Left lung (tissue), 10 donors: ENCODE data around the gene CTBP1. TPM values are rescaled to one million over a fixed set of nuclear protein-coding genes. Genes with fewer than 3 reads are reported as not detected.

Experiments used
- ATAC-seq: fragments of 200-7000 bp; cut with Tn5 transposase; one replicate; pipeline ENCODE4 v1.9.1; 2020; ENCODE audit warnings: moderate library complexity
- DNase-seq, 4 donors: peaks; one replicate each; pipeline ENCODE4 v3.0.0-alpha.2; 2013 to 2020
- H3K27ac ChIP-seq, 2 donors: fragments of 200-600 bp; sonication (generic) in 1 of 2; one replicate each; pipeline versions ENCODE4 v1.5.0 to v1.8.0; 2020 to 2021
- H3K27me3 ChIP-seq, 2 donors: fragments of 200-600 bp; sonication (generic) in 1 of 2; one replicate each; pipeline versions ENCODE4 v1.5.0 to v1.8.0; 2020 to 2021
- H3K36me3 ChIP-seq, 2 donors: fragments of 200-600 bp; sonication (generic) in 1 of 2; one replicate each; pipeline versions ENCODE4 v1.5.0 to v1.8.0; 2020 to 2021
- H3K4me1 ChIP-seq, 2 donors: fragments of 200-600 bp; one replicate each; pipeline ENCODE4 v1.8.0; 2021
- H3K4me3 ChIP-seq, 2 donors: fragments of 200-600 bp; sonication (generic) in 1 of 2; one replicate each; pipeline versions ENCODE4 v1.5.0 to v1.8.0; 2020 to 2021; ENCODE audit warnings: mild to moderate bottlenecking in 1 of 2
- H3K9me3 ChIP-seq, 2 donors: fragments of 200-600 bp; sonication (generic) in 1 of 2; one replicate each; pipeline versions ENCODE4 v1.5.0 to v1.8.0; 2020 to 2021
- CTCF ChIP-seq, 2 donors: fragments of 200-600 bp; sonication (generic) in 1 of 2; IDR thresholded peaks; one replicate each; pipeline versions ENCODE4 v1.5.0 to v1.8.0; 2021; ENCODE audit warnings: antibody characterized with exemption in 2 of 2
- intact Hi-C, 2 donors: fragments of 100-400 bp; cut with DNase I; formaldehyde crosslinking; loops; one replicate each; pipeline versions ENCODE4 v1.11.2 to v1.14.2; 2022
- polyA plus RNA-seq, 6 donors: library from polyadenylated mRNA; unstranded; fragments of 120-200 nt; gene quantifications; one replicate each; pipeline ENCODE4 v1.2.1, GENCODE V29; 2013; ENCODE audit not compliant: insufficient read length in 6 of 6
- total RNA-seq, 2 donors: library from RNA; stranded (reverse); fragmentation: NEBNext Ultra II Directional; extraction: Animal tissue kit (Norgen Biotek cat#: 25700); gene quantifications; one replicate each; pipeline ENCODE4 v1.2.1, GENCODE V29; 2021
- donor health status: DM: no; HTN: yes; CAD: no.
- donor health status: DM: no; HTN: no; CAD: no.

The CTBP1 gene
- total and polyA plus RNA-seq, 8 donors: 93.9 to 167 (median 122) TPM

- DNase-seq (peak in 2 of 4 donors; percentile 27 to 55), ATAC-seq (no peak)
- Histone ChIP-seq H3K27ac (no peak overlapping the region), H3K27me3 (no peaks in the 10 kb centered on the region), H3K36me3 (peaks cover 0 to 38% of the 10 kb centered on the region in 2 donors), H3K4me3 (no peak overlapping the region), H3K4me1 (peaks cover 22 to 58% of the 10 kb centered on the region in 2 donors), H3K9me3 (no peaks in the 10 kb centered on the region)
- no peak for TF ChIP-seq CTCF (IDR thresholded peaks at IDR 0.05)
- intact Hi-C loops: loop anchor here in 1 of 2 donors (10.0 kb wide), 1 partner anchor 77 kb away; no protein-coding TSS in a partner anchor
Observed at GRCh38 chr4:1241936-1242505, 6.9 kb downstream of the CTBP1 start.

GRCh38 chr4:1241466-1241935 lies 7.4 kb downstream of the CTBP1 start:
- peaks cover 17 to 53% of the 10 kb centered on the region in 2 donors for H3K4me1 ChIP-seq
- no peak for ATAC-seq
- no peak for TF ChIP-seq CTCF (IDR thresholded peaks at IDR 0.05)
- H3K27me3 ChIP-seq: no peaks in the 10 kb centered on the region
- H3K9me3 ChIP-seq: no peaks in the 10 kb centered on the region
- H3K27ac ChIP-seq: no peak overlapping the region
- H3K36me3 ChIP-seq: peaks cover 0 to 38% of the 10 kb centered on the region in 2 donors
- peak in 2 of 4 donors; percentile 28 to 67 for DNase-seq
- intact Hi-C loops: loop anchor here in 1 of 2 donors (10.0 kb wide), 1 partner anchor 77 kb away; no protein-coding TSS in a partner anchor
- no peak overlapping the region for H3K4me3 ChIP-seq

GRCh38 chr4:1240721-1241465 lies 8.0 kb downstream of the CTBP1 start:
- Histone ChIP-seq H3K9me3 (no peaks in the 10 kb centered on the region), H3K4me3 (no peak overlapping the region), H3K27ac (no peak overlapping the region), H3K36me3 (peaks cover 0 to 44% of the 10 kb centered on the region in 2 donors), H3K4me1 (peaks cover 11 to 46% of the 10 kb centered on the region in 2 donors), H3K27me3 (no peaks in the 10 kb centered on the region)
- DNase-seq (peak in 2 of 4 donors; percentile 28 to 76), ATAC-seq (no peak)
- intact Hi-C loops: loop anchor here in 1 of 2 donors (10.0 kb wide), 1 partner anchor 76 kb away; no protein-coding TSS in a partner anchor
- TF ChIP-seq CTCF (IDR thresholded peaks at IDR 0.05): no peak

GRCh38 chr4:1239950-1240307 lies 9.0 kb downstream of the CTBP1 start:
- peaks cover 0 to 54% of the 10 kb centered on the region in 2 donors for H3K36me3 ChIP-seq
- DNase-seq (peak in 2 of 4 donors; percentile 10 to 55), ATAC-seq (no peak)
- intact Hi-C loops: loop anchor here in 1 of 2 donors (10.0 kb wide), 1 partner anchor 75 kb away; no protein-coding TSS in a partner anchor
- no peak for TF ChIP-seq CTCF (IDR thresholded peaks at IDR 0.05)
- no peak overlapping the region for H3K4me3 ChIP-seq
- no peaks in the 10 kb centered on the region for H3K9me3 ChIP-seq
- H3K27me3 ChIP-seq: no peaks in the 10 kb centered on the region
- H3K4me1 ChIP-seq: peaks cover 7 to 39% of the 10 kb centered on the region in 2 donors
- H3K27ac ChIP-seq: no peak overlapping the region
